Natural killer cell (primary cell): ENCODE data around the gene HSPD1. TPM values are rescaled to one million over a fixed set of nuclear protein-coding genes. Genes with fewer than 3 reads are reported as not detected.
A peak's percentile ranks its signal among the peaks of the same experiment; 100 is the strongest.

Experiments
- ATAC-seq, 3 donors: fragments of 150-1000 bp in 2 of 3; fragments of 200-7000 bp in 1 of 3; cut with Tn5 transposase; 1 replicate in 1 of 3; 2 replicates in 2 of 3; pipeline ENCODE4 v1.10.0; 2021; ENCODE audit warnings: mild to moderate bottlenecking in 2 of 3, moderate library complexity in 2 of 3
- DNase-seq, 2 donors: peaks; one replicate each; pipeline versions ENCODE4 v3.0.0 to v3.0.0-alpha.2; 2013 to 2021; ENCODE audit warnings: mixed read lengths in 1 of 2
- H3K27ac ChIP-seq: one replicate; pipeline ENCODE4 v1.5.1; 2013; ENCODE audit warnings: mild to moderate bottlenecking, low read length
- H3K27me3 ChIP-seq: one replicate; pipeline ENCODE4 v1.6.1; 2013; ENCODE audit warnings: low read length; ENCODE audit not compliant: control insufficient read depth, insufficient read depth
- H3K36me3 ChIP-seq: one replicate; pipeline ENCODE4 v1.6.1; 2013; ENCODE audit warnings: low read length; ENCODE audit not compliant: control insufficient read depth, insufficient read depth
- H3K4me1 ChIP-seq: one replicate; pipeline ENCODE4 v1.6.1; 2013; ENCODE audit warnings: low read length; ENCODE audit not compliant: control insufficient read depth, insufficient read depth
- H3K4me3 ChIP-seq: one replicate; pipeline ENCODE4 v1.5.1; 2013; ENCODE audit warnings: low read length
- H3K9me3 ChIP-seq: one replicate; pipeline ENCODE4 v1.6.1; 2013; ENCODE audit warnings: low read length; ENCODE audit not compliant: control insufficient read depth, insufficient read depth
- H3K27ac Mint-ChIP-seq, 2 donors: one replicate each; pipeline ENCODE4 v1.8.0; 2022; ENCODE audit warnings: mild to moderate bottlenecking in 2 of 2, mixed read lengths in 2 of 2, moderate library complexity in 1 of 2
- H3K27me3 Mint-ChIP-seq, 2 donors: one replicate each; pipeline ENCODE4 v1.8.0; 2022; ENCODE audit warnings: low read depth in 2 of 2, mixed read lengths in 2 of 2
- H3K36me3 Mint-ChIP-seq: one replicate; pipeline ENCODE4 v1.8.0; 2022; ENCODE audit warnings: mixed read lengths
- H3K4me1 Mint-ChIP-seq, 2 donors: one replicate each; pipeline ENCODE4 v1.8.0; 2022; ENCODE audit warnings: mixed read lengths in 2 of 2
- H3K4me3 Mint-ChIP-seq: one replicate; pipeline ENCODE4 v1.8.0; 2022; ENCODE audit warnings: mild to moderate bottlenecking, moderate library complexity, mixed read lengths
- H3K9me3 Mint-ChIP-seq, 2 donors: one replicate each; pipeline ENCODE4 v1.8.0; 2022; ENCODE audit warnings: mixed read lengths in 2 of 2
- WGBS: methylation state at CpG from one replicate; pipeline ENCODE4 v1.1.7; 2013; ENCODE audit warnings: missing lambda C conversion rate; ENCODE audit not compliant: insufficient coverage; 5-methylcytosine and 5-hydroxymethylcytosine counted together
- intact Hi-C: fragments of 100-400 bp; cut with micrococcal nuclease; formaldehyde crosslinking; loops from one replicate; pipeline ENCODE4 v1.14.2; 2022
- total RNA-seq, 4 donors: library from RNA; stranded (reverse); fragments of 120-200 nt in 1 of 4; gene quantifications; one replicate each; pipeline versions ENCODE4 v1.2.3 to v1.2.4, GENCODE V29; 2013 to 2022
- TF ChIP-seq, protein P1 (sequence below): fragments of 200-600 bp; IDR thresholded peaks from one replicate; pipeline ENCODE4 v1.8.0; 2022; ENCODE audit warnings: antibody characterized with exemption

The HSPD1 gene
- total RNA-seq, 3 donors from 2014 or later (not counting 1 experiment from before 2014, with no cell fraction given): 79.7 to 130 (median 113) TPM

DNA sequence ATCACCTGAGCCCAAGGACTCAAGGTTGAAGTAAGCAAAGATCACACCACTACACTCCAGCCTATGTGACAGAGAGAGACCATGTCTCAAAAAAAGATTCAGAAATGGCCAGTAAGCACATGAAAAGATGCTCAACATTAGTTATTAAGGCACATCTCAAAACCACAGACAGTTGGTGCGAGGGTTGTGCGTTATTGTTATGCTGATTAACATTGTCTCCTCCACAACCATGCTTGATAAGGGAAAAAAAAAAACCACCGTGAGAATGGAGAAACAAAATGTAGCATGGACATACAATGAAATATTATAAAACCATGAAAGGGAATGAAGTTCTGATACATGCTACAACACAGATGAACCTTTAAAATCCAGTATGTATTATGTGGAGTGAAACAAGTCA lies 43.6 kb upstream of the HSPD1 start:
- Histone ChIP-seq H3K9me3 (no peaks in the 10 kb centered on the region), H3K27me3 (no peaks in the 10 kb centered on the region), H3K4me3 (no peak overlapping the region), H3K27ac (no peak overlapping the region), H3K4me1 (no peaks in the 10 kb centered on the region), H3K36me3 (peaks cover 67% of the 10 kb centered on the region)
- peak overlapping the region in 1 of 2 donors; percentile 68 for H3K27ac Mint-ChIP-seq
- no peaks in the 10 kb centered on the region for H3K27me3 Mint-ChIP-seq
- TF ChIP-seq, protein P1, sequence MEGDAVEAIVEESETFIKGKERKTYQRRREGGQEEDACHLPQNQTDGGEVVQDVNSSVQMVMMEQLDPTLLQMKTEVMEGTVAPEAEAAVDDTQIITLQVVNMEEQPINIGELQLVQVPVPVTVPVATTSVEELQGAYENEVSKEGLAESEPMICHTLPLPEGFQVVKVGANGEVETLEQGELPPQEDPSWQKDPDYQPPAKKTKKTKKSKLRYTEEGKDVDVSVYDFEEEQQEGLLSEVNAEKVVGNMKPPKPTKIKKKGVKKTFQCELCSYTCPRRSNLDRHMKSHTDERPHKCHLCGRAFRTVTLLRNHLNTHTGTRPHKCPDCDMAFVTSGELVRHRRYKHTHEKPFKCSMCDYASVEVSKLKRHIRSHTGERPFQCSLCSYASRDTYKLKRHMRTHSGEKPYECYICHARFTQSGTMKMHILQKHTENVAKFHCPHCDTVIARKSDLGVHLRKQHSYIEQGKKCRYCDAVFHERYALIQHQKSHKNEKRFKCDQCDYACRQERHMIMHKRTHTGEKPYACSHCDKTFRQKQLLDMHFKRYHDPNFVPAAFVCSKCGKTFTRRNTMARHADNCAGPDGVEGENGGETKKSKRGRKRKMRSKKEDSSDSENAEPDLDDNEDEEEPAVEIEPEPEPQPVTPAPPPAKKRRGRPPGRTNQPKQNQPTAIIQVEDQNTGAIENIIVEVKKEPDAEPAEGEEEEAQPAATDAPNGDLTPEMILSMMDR: no peak
- no peak overlapping the region for H3K4me3 Mint-ChIP-seq
- H3K4me1 Mint-ChIP-seq: peaks cover 22 to 30% of the 10 kb centered on the region in 2 donors
- H3K9me3 Mint-ChIP-seq: no peaks in the 10 kb centered on the region
- DNase-seq (no peak), ATAC-seq (no peak)
- H3K36me3 Mint-ChIP-seq: peaks cover 17% of the 10 kb centered on the region
- no CpG with 5 or more reads among the region's 3 CpGs for WGBS
- intact Hi-C loops: no loop called here

DNA sequence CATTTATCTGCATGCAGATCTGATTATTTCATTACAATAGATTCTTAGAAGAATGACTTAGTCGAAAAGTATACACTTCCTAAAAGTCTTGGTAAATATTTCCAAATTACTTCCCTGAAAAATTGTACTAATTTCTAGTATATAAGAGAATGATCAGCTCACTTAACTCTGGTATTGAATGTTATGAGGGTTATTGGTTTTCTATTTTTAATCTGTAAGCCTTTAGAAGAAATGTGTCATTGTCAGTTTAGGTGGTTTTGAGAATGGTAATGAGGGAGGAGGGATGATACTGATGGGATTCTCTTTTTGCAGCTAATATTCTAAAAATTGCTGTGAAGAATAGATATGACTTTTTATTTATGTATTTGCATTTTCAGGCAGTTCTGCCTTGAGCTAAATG lies 40.1 kb upstream of the HSPD1 start:
- Histone ChIP-seq H3K27ac (no peak overlapping the region), H3K4me3 (no peak overlapping the region), H3K9me3 (no peaks in the 10 kb centered on the region), H3K36me3 (peaks cover 76% of the 10 kb centered on the region), H3K4me1 (peaks cover 3% of the 10 kb centered on the region), H3K27me3 (no peaks in the 10 kb centered on the region)
- TF ChIP-seq, protein P1: no peak
- H3K4me1 Mint-ChIP-seq: peaks cover 32 to 51% of the 10 kb centered on the region in 2 donors
- peaks cover 17% of the 10 kb centered on the region for H3K36me3 Mint-ChIP-seq
- ATAC-seq (no peak), DNase-seq (no peak)
- H3K4me3 Mint-ChIP-seq: no peak overlapping the region
- H3K27ac Mint-ChIP-seq: peak overlapping the region; percentile 58 to 76
- no peaks in the 10 kb centered on the region for H3K9me3 Mint-ChIP-seq
- intact Hi-C loops: no loop called here
- no CpG with 5 or more reads among the region's 1 CpG for WGBS
- H3K27me3 Mint-ChIP-seq: no peaks in the 10 kb centered on the region

DNA sequence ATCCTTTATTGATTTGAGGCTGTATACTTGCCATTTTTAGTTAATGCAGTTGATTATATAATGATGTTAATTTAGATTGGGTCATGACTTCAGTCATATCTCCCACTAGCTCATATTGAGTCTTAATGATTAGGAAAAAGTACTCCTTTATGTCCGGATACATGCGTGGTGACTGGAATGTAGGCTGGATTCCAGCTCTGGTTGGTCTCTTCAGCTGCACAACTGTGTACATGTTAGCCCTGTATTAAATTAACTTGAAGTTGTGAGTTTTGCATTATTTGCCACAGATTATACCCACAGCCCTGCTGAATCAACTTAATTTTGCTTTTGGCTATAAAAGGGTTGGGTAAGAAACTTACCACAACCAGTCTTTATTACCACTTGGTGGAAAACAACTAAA lies 38.8 kb upstream of the HSPD1 start:
- Mint-ChIP-seq H3K4me3 (no peak overlapping the region), H3K4me1 (peaks cover 44 to 62% of the 10 kb centered on the region in 2 donors), H3K36me3 (peaks cover 17% of the 10 kb centered on the region), H3K27ac (peak overlapping the region; percentile 58 to 76), H3K27me3 (no peaks in the 10 kb centered on the region), H3K9me3 (no peaks in the 10 kb centered on the region)
- TF ChIP-seq, protein P1: no peak
- peaks cover 9% of the 10 kb centered on the region for H3K4me1 ChIP-seq
- no peak overlapping the region for H3K27ac ChIP-seq
- ATAC-seq: no peak
- H3K9me3 ChIP-seq: no peaks in the 10 kb centered on the region
- WGBS: 100% methylated on average over 2 of the region's 2 CpGs
- intact Hi-C loops: no loop called here
- no peak for DNase-seq
- no peaks in the 10 kb centered on the region for H3K27me3 ChIP-seq
- H3K36me3 ChIP-seq: peaks cover 65% of the 10 kb centered on the region
- no peak overlapping the region for H3K4me3 ChIP-seq

DNA sequence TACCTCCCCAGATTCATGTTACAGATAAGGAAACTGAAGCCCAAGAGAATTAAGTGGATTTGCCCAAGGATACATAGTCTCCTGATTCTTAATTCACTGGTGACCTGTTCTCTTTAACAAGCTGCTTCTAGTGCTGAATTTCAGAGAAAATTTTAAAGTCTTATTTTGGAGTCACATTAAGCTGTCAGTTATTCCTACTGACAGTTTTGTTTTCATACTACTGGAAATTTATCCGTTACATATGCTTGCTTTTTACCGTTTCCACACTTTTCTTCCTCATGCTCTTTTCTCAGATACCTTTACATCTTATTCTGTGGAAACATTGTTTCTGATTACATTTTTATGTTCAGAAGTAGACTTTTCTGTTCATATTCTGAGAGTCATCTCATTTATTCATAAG lies 17.5 kb upstream of the HSPD1 start:
- Mint-ChIP-seq H3K9me3 (no peaks in the 10 kb centered on the region), H3K27ac (peak overlapping the region; percentile 90 to 97), H3K27me3 (no peaks in the 10 kb centered on the region), H3K36me3 (no peaks in the 10 kb centered on the region), H3K4me3 (peak overlapping the region; percentile 92), H3K4me1 (peaks cover 40 to 50% of the 10 kb centered on the region in 2 donors)
- WGBS: no CpG with 5 or more reads among the region's 2 CpGs
- intact Hi-C loops: loop anchor here (2.0 to 5.0 kb wide), 2 partner anchors 80 to 188 kb away; partner anchors contain the start of genes MARS2 and SF3B1
- no peak for ATAC-seq
- Histone ChIP-seq H3K4me1 (peaks cover 20% of the 10 kb centered on the region), H3K36me3 (no peaks in the 10 kb centered on the region), H3K27ac (peak overlapping the region; percentile 88), H3K4me3 (peak overlapping the region; percentile 64), H3K27me3 (no peaks in the 10 kb centered on the region), H3K9me3 (no peaks in the 10 kb centered on the region)
- DNase-seq: no peak
- TF ChIP-seq, protein P1: no peak
